Measurements from ENCODE around the gene USP33.
"Not testable (repeated sequence)": the region's sequence is repeated elsewhere in the genome, so short reads cannot be mapped to it uniquely, and the experiment has no call there.

USP33 gene

GRCh38 chr1:77672374-77672773 lies 87.3 kb downstream of the USP33 start:
- DNase-seq (ENCODE audit: low read depth in 2 of 2) = no peak

DNA sequence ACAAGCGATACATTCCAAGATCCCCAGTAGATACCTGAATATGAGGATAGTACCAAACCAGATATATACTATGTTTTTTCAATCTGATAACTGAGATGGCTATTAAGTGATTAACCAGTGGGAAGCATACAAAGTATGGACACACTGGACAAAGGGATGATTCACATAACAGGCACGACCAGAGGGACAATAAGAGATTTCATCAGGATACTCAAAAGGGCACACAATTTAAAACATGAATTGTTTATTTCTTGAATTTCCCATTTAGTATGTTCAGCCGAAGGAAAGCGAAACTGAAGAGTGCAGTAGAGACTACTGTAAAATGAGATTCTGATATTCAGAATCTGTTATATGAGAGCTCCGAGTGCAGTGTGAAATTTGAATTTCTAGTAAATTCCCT lies 87.8 kb downstream of the USP33 start:
- DNase-seq (ENCODE audit: low read depth in 2 of 2) = no peak

GRCh38 chr1:77670330-77670729 lies 89.3 kb downstream of the USP33 start:
- no peak for DNase-seq (ENCODE audit: low read depth in 2 of 2)

- no peak for DNase-seq (ENCODE audit: low read depth in 2 of 2)
These were observed 90.7 kb downstream of the USP33 start for GRCh38 chr1:77668924-77669449.

DNA sequence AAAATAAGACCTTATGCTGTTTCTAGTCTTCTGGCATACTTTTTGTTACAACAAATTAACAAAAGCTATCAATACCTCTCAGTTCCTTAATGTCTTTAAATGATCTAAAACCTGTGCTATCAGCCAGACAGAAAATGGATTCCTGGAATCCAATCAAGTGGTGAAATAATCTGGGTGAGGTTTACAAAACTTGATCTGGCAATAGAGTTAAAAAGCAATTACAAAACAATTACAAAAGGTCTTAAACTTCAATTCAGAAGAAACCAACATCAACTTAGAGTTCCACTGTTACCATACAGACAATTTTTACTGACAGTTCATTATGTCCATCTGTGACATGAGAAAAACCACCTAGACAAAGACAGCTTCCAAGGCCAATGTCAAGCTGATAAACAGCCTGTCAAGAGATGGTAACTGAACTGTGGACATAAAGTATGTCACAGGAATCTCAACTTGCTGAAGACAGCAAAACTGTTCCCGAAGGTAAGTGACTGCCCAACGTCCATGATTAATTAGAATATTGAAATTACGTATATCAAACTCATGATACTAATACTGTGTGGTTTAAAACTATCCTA lies 94.6 kb downstream of the USP33 start:
- no peak for DNase-seq (ENCODE audit: low read depth in 2 of 2)

- no peak for DNase-seq (ENCODE audit: low read depth in 2 of 2)
These were observed 98.0 kb downstream of the USP33 start for GRCh38 chr1:77661696-77662095.

GRCh38 chr1:77659879-77660593 lies 99.6 kb downstream of the USP33 start:
- no peak for DNase-seq (ENCODE audit: low read depth in 2 of 2)

DNA sequence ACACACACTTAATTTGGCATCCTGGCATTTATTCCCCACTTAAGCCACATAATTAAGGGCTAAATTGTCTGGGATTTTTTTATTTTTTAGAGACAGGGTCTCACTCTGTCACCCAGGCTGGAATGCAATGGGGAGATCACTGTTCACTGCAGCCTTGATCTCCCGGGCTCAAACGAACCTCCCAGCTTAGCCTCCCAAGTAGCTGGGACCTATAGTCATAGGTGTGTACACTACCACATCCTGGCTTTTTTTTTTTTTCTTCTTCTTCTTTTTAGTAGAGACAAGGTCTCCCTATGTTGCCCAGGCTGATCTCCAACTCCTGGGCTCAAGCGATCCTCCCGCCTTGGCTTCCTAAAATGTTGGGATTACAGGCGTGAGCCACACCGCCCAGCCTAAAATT lies 101.4 kb downstream of the USP33 start:
- no peak for DNase-seq (ENCODE audit: low read depth in 2 of 2)

- DNase-seq (ENCODE audit: low read depth in 2 of 2) = no peak
These were observed 104.1 kb downstream of the USP33 start for GRCh38 chr1:77655431-77655974.

- no peak for DNase-seq (ENCODE audit: low read depth in 2 of 2)
These were observed 106.6 kb downstream of the USP33 start for GRCh38 chr1:77652970-77653516.

DNA sequence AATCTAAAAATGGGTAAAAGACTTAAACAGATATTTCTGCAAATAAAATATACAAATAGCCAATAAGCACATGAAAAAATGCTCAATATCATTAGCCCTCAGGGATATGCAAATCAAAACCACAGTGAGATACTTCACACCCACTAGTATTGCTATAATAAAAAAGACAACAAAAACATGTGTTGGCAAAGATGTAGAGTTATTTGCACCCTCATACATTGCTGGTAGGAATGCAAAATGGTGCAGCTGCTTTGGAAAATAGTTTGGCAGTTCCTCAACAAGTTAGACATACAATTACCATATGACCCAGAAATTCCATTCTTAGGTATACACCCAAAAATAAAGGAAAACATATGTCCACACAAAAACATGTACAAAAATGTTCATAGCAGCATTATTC lies 107.4 kb downstream of the USP33 start:
- DNase-seq (ENCODE audit: low read depth in 2 of 2) = no peak

GRCh38 chr1:77649127-77649526 lies 110.5 kb downstream of the USP33 start:
- no peak for DNase-seq (ENCODE audit: low read depth in 2 of 2)

DNA sequence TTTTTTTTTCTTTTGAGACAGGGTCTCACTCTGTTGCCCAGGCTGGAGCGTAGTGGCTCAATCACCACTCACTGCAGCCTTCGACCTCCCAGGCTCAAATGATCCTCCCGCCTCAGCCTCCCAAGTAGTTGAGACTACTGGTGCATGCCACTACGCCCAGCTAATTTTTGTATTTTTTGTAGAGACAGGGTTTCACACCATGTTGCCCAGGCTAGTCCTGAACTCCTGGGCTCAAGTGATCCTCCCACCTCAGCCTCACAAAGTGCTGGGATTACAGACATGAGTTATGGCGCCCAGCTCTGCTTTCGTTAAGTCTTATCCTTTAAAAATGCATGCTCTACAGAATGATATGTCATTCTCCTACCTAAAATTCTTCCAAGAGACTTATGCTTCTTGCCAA lies 113.4 kb downstream of the USP33 start:
- not testable (repeated sequence) for DNase-seq (ENCODE audit: low read depth in 2 of 2)

Data from stimulated activated CD4-positive, alpha-beta T cell treated with anti-CD3 and anti-CD28 coated beads, Interleukin-1b, Interleukin-23, amount 100 ng/mL, for 4 hours (primary cell).